Ascending aorta (tissue), 2 donors: ENCODE data around the gene SFXN4. TPM values are rescaled to one million over a fixed set of nuclear protein-coding genes. Genes with fewer than 3 reads are reported as not detected.
A peak's percentile ranks its signal among the peaks of the same experiment; 100 is the strongest.
"Not testable (repeated sequence)": the region's sequence is repeated elsewhere in the genome, so short reads cannot be mapped to it uniquely, and the experiment has no call there.

ENCODE experiments used
- DNase-seq, 2 donors: peaks; one replicate each; pipeline ENCODE4 v3.0.0-alpha.2; 2019; ENCODE audit warnings: low spot score in 2 of 2
- H3K27ac ChIP-seq, 2 donors: fragments of 200-600 bp; sonication (generic); one replicate each; pipeline ENCODE4 v1.5.1; 2016 to 2017; ENCODE audit warnings: mild to moderate bottlenecking in 1 of 2
- H3K27me3 ChIP-seq: fragments of 200-600 bp; sonication (generic); one replicate; pipeline ENCODE4 v1.5.1; 2017
- H3K36me3 ChIP-seq, 2 donors: fragments of 200-600 bp; sonication (generic); one replicate each; pipeline ENCODE4 v1.5.1; 2016
- H3K4me1 ChIP-seq, 2 donors: fragments of 200-600 bp; sonication (generic); one replicate each; pipeline ENCODE4 v1.5.1; 2016 to 2017; ENCODE audit warnings: mild to moderate bottlenecking in 1 of 2
- H3K4me3 ChIP-seq, 2 donors: fragments of 200-600 bp; sonication (generic); one replicate each; pipeline ENCODE4 v1.5.1; 2016 to 2017; ENCODE audit warnings: mild to moderate bottlenecking in 1 of 2
- H3K9me3 ChIP-seq, 2 donors: fragments of 200-600 bp; sonication (generic); one replicate each; pipeline ENCODE4 v1.5.1; 2016
- CTCF ChIP-seq, 3 experiments: fragments of 200-600 bp in 2 of 3; fragments of 450-650 bp in 1 of 3; sonication (generic) in 2 of 3; IDR thresholded peaks; one replicate each; pipeline ENCODE4 v1.5.1; 2016 to 2019; ENCODE audit warnings: antibody characterized with exemption in 3 of 3, mild to moderate bottlenecking in 1 of 3, moderate library complexity in 1 of 3
- intact Hi-C: fragments of 100-400 bp; cut with DNase I; formaldehyde crosslinking; loops from one replicate; pipeline ENCODE4 v1.15.1; 2023
- total RNA-seq: library from RNA; depleted of rRNA; stranded (reverse); fragments of >200 nt; gene quantifications from one replicate; pipeline ENCODE4 v1.1.0, GENCODE V29; 2016

The SFXN4 gene
- total RNA-seq, 1 donor from 2014 or later: 13.7 TPM

GRCh38 chr10:119189811-119190282 lies 24.3 kb upstream of the SFXN4 start:
- no peaks in the 10 kb centered on the region for H3K27me3 ChIP-seq
- no peak for TF ChIP-seq CTCF (IDR thresholded peaks at IDR 0.05)
- no peak overlapping the region for H3K27ac ChIP-seq
- intact Hi-C loops: no loop called here
- no peaks in the 10 kb centered on the region for H3K4me1 ChIP-seq
- H3K36me3 ChIP-seq: no peaks in the 10 kb centered on the region
- no peak overlapping the region for H3K4me3 ChIP-seq
- DNase-seq: no peak
- no peaks in the 10 kb centered on the region for H3K9me3 ChIP-seq

GRCh38 chr10:119183664-119184412 lies 18.3 kb upstream of the SFXN4 start:
- DNase-seq: no peak
- Histone ChIP-seq H3K4me1 (no peaks in the 10 kb centered on the region), H3K36me3 (no peaks in the 10 kb centered on the region), H3K27ac (no peak overlapping the region), H3K4me3 (no peak overlapping the region), H3K27me3 (no peaks in the 10 kb centered on the region), H3K9me3 (no peaks in the 10 kb centered on the region)
- intact Hi-C loops: no loop called here
- no peak for TF ChIP-seq CTCF (IDR thresholded peaks at IDR 0.05)

- H3K4me1 ChIP-seq, H3K27ac ChIP-seq, H3K9me3 ChIP-seq, H3K36me3 ChIP-seq, H3K4me3 ChIP-seq, DNase-seq, H3K27me3 ChIP-seq, intact Hi-C loops: not testable (repeated sequence)
Measured at GRCh38 chr10:119180850-119181400, 15.4 kb upstream of the SFXN4 start.

GRCh38 chr10:119178372-119179119 lies 13.0 kb upstream of the SFXN4 start, which contains the start of gene PRDX3:
Gene PRDX3, minus strand, starts transcription at chr10:119178812. Its CDS starts 22 bp downstream, at chr10:119178790.
- peak in 2 of 3 experiments; percentile 13 to 19 for TF ChIP-seq CTCF (IDR thresholded peaks at IDR 0.05)
- Histone ChIP-seq H3K4me1 (peaks cover 0 to 7% of the 10 kb centered on the region in 2 donors), H3K36me3 (peaks cover 5 to 6% of the 10 kb centered on the region in 2 donors), H3K4me3 (peak within 1 kb of the TSS; percentile 66 to 81), H3K9me3 (no peaks in the 10 kb centered on the region), H3K27ac (peak within 1 kb of the TSS; percentile 72 to 91), H3K27me3 (no peaks in the 10 kb centered on the region)
- peak; percentile 72 to 95 for DNase-seq
- intact Hi-C loops: loop anchor here (2.0 to 10.0 kb wide), 5 partner anchors 364 to 716 kb away; partner anchors contain the start of genes BAG3, RGS10, SEC23IP and TIAL1

- intact Hi-C loops: loop anchor here (2.0 to 10.0 kb wide), 5 partner anchors 364 to 717 kb away; partner anchors contain the start of genes BAG3, RGS10, SEC23IP and TIAL1
- no peak for TF ChIP-seq CTCF (IDR thresholded peaks at IDR 0.05)
- peak in 1 of 2 donors; percentile 67 for DNase-seq
- Histone ChIP-seq H3K27me3 (no peaks in the 10 kb centered on the region), H3K27ac (peak overlapping the region; percentile 72 to 91), H3K36me3 (peaks cover 11 to 13% of the 10 kb centered on the region in 2 donors), H3K4me3 (peak overlapping the region; percentile 66 to 81), H3K4me1 (peaks cover 0 to 7% of the 10 kb centered on the region in 2 donors), H3K9me3 (no peaks in the 10 kb centered on the region)
Measured at GRCh38 chr10:119177708-119178371, 12.3 kb upstream of the SFXN4 start.
